ENCODE data around the gene PDIK1L. TPM values are rescaled to one million over a fixed set of nuclear protein-coding genes. Genes with fewer than 3 reads are reported as not detected.

The PDIK1L gene
- total RNA-seq, 4 donors from 2014 or later: 5.1 to 6.4 (median 5.7) TPM

DNA sequence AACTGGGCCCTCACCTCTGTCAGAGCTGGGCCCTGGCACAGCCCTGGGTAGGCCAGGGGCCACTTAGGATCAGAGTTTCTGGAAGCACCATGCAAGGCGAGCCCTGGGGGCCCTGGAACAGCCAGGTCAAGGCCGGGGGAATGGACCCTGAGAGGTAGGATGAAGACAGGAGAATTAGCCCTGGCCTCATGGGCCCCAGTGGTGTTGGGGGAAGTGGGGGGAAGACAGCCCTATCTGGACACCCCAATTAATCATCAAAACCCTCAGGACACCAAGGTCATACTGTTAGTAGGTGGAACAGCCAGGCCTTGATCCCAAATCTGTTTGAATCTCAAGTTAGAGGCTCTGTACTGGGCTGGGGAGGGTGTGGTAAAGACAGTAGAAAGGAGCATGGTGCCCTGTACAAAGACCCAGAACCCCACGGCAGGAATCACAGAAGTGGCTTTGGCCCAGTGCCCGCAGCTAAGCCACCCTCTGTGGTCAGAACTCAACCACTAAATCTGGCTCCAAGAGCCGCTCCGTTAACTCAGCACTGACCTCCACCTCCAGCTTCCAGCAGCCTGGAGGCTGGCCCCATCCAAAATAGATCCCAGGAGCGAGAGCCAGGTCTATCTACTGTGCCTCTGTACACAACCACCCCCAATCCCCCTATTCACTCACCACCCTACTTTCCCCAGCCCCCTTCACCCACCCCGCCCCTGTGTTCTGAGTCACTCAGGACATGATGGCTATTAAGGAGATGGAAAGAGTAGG is 30.2 kb upstream of the PDIK1L start:
- H3K36me3 ChIP-seq: no peaks in the 10 kb centered on the region
- no peak overlapping the region for H3K27ac ChIP-seq (replicated peaks in 1 of 4)
- intact Hi-C loops (cut with DNase I): no loop called here
- H3K4me1 ChIP-seq: peaks cover 0 to 4% (median 0%) of the 10 kb centered on the region in 4 donors
- H3K4me3 ChIP-seq: no peak overlapping the region
- WGBS: 83% methylated on average over 8 of the region's 8 CpGs
- TF ChIP-seq POLR2A (IDR thresholded peaks at IDR 0.05; ENCODE audit: low read depth) (no peak), EP300 (IDR thresholded peaks at IDR 0.05) (no peak), POLR2AphosphoS5 (IDR thresholded peaks at IDR 0.05) (no peak)
- TF ChIP-seq, protein P1, sequence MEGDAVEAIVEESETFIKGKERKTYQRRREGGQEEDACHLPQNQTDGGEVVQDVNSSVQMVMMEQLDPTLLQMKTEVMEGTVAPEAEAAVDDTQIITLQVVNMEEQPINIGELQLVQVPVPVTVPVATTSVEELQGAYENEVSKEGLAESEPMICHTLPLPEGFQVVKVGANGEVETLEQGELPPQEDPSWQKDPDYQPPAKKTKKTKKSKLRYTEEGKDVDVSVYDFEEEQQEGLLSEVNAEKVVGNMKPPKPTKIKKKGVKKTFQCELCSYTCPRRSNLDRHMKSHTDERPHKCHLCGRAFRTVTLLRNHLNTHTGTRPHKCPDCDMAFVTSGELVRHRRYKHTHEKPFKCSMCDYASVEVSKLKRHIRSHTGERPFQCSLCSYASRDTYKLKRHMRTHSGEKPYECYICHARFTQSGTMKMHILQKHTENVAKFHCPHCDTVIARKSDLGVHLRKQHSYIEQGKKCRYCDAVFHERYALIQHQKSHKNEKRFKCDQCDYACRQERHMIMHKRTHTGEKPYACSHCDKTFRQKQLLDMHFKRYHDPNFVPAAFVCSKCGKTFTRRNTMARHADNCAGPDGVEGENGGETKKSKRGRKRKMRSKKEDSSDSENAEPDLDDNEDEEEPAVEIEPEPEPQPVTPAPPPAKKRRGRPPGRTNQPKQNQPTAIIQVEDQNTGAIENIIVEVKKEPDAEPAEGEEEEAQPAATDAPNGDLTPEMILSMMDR (IDR thresholded peaks at IDR 0.05): no peak
- H3K27me3 ChIP-seq: peaks cover 0 to 33% (median 2%) of the 10 kb centered on the region in 4 donors
- no peak for DNase-seq (ENCODE audit: extremely low spot score)
- H3K9me3 ChIP-seq: no peaks in the 10 kb centered on the region

DNA sequence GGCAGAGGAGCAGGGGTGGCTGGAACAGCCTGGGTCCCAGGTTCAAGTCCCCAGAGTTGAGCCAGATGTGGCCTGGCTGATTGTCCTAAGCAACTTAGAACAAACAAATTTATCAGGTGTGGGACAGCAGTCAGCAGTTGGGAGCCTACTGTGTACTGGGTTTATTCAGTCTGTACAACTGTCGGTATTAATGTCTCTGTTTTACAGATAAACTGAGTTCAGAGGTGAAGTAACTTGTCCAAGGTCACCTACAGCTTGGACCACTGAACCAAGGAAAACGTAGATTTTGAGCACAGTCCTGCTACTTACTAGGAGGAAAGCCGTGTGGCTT is 29.6 kb upstream of the PDIK1L start:
- no peaks in the 10 kb centered on the region for H3K9me3 ChIP-seq
- WGBS: 82% methylated on average over 3 of the region's 3 CpGs
- H3K4me1 ChIP-seq: peaks cover 0 to 4% (median 0%) of the 10 kb centered on the region in 4 donors
- no peak for DNase-seq (ENCODE audit: extremely low spot score)
- no peaks in the 10 kb centered on the region for H3K36me3 ChIP-seq
- no peak overlapping the region for H3K27ac ChIP-seq (replicated peaks in 1 of 4)
- TF ChIP-seq, protein P1 (IDR thresholded peaks at IDR 0.05): no peak
- TF ChIP-seq POLR2A (IDR thresholded peaks at IDR 0.05; ENCODE audit: low read depth): no peak
- TF ChIP-seq EP300 (IDR thresholded peaks at IDR 0.05): no peak
- no peak for TF ChIP-seq POLR2AphosphoS5 (IDR thresholded peaks at IDR 0.05)
- intact Hi-C loops (cut with DNase I): no loop called here
- H3K4me3 ChIP-seq: no peak overlapping the region
- peaks cover 0 to 30% (median 2%) of the 10 kb centered on the region in 4 donors for H3K27me3 ChIP-seq

DNA sequence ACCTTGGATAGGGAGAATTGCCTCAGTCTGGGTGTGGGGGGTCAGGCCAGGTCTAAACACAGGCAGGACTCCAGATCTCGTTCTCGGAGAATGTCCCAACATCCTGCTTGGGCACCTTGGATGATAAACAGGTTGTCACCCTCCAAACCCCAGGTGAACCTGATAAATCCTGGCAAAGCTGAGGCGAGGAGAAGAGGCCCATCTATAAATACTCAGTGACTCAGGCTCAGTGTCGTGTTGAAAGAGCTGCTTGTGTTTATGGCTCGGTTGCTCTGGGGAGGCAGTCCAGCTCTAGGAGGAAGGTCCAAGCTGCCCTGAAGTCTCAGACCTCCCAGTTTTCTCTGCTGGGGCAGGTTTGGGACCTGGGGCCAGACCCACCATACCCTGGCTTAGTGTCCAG is 28.4 kb upstream of the PDIK1L start:
- no peak overlapping the region for H3K27ac ChIP-seq (replicated peaks in 1 of 4)
- DNase-seq (ENCODE audit: extremely low spot score): no peak
- no peak for TF ChIP-seq POLR2A (IDR thresholded peaks at IDR 0.05; ENCODE audit: low read depth)
- TF ChIP-seq, protein P1 (IDR thresholded peaks at IDR 0.05): no peak
- TF ChIP-seq POLR2AphosphoS5 (IDR thresholded peaks at IDR 0.05): no peak
- TF ChIP-seq EP300 (IDR thresholded peaks at IDR 0.05): no peak
- no peaks in the 10 kb centered on the region for H3K9me3 ChIP-seq
- intact Hi-C loops (cut with DNase I): no loop called here
- no peaks in the 10 kb centered on the region for H3K36me3 ChIP-seq
- peaks cover 0 to 4% (median 0%) of the 10 kb centered on the region in 4 donors for H3K4me1 ChIP-seq
- peaks cover 0 to 34% (median 2%) of the 10 kb centered on the region in 4 donors for H3K27me3 ChIP-seq
- H3K4me3 ChIP-seq: no peak overlapping the region
- WGBS: 60% methylated on average over 5 of the region's 5 CpGs

DNA sequence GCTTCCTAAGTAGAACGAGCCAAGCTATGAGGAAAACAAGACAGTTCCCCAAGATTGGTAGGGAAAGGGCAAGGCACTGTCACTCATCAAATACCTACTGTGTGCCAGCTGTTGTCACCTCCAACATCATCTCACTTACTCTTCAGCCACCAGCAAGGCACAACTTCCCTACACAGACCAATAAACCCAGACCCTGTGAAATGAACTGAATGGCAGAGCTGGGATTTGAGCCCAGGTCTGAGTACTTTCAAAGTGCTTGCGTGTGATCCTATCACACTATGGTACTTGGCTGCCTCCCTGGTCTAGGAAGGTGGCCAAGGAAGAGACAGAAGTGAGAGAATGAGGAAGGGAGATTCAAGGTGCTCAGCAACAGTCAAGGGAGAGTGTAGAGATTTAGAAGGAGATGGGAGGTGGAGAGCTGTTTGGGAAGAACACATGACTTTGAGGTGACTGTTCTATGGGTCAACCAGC is 27.5 kb upstream of the PDIK1L start:
- peaks cover 0 to 42% (median 2%) of the 10 kb centered on the region in 4 donors for H3K27me3 ChIP-seq
- intact Hi-C loops (cut with DNase I): no loop called here
- TF ChIP-seq, protein P1 (IDR thresholded peaks at IDR 0.05): no peak
- no peak for TF ChIP-seq POLR2AphosphoS5 (IDR thresholded peaks at IDR 0.05)
- TF ChIP-seq POLR2A (IDR thresholded peaks at IDR 0.05; ENCODE audit: low read depth): no peak
- TF ChIP-seq EP300 (IDR thresholded peaks at IDR 0.05): no peak
- H3K27ac ChIP-seq (replicated peaks in 1 of 4): no peak overlapping the region
- no peak overlapping the region for H3K4me3 ChIP-seq
- H3K9me3 ChIP-seq: no peaks in the 10 kb centered on the region
- H3K4me1 ChIP-seq: peaks cover 0 to 3% (median 0%) of the 10 kb centered on the region in 4 donors
- no peak for DNase-seq (ENCODE audit: extremely low spot score)
- H3K36me3 ChIP-seq: no peaks in the 10 kb centered on the region
- WGBS: 70% methylated on average over 2 of the region's 2 CpGs
